SK-N-SH (cell line): ENCODE data around the gene SLC24A1. TPM values are rescaled to one million over a fixed set of nuclear protein-coding genes. Genes with fewer than 3 reads are reported as not detected.

Source experiments
- CTCF ChIA-PET: fragments of 300-600, 350-600 bp; formaldehyde crosslinking; extraction: SDS; loops from one replicate; lab custom pipeline; 2021; lab: Yijun Ruan, JAX
- POLR2A ChIA-PET: fragments of 350-600 bp; sonication (Branson Sonifier 250); formaldehyde crosslinking; extraction: SDS; loops from one replicate; lab custom pipeline; 2020; ENCODE audit warnings: antibody characterized with exemption, inconsistent platforms; lab: Yijun Ruan, JAX
- DNase-seq: peaks from one replicate; pipeline ENCODE4 v3.0.0; 2012
- H2AFZ ChIP-seq: fragments of 200-600 bp; sonication (generic); 2 replicates; pipeline ENCODE4 v1.8.1; 2016; ENCODE audit warnings: antibody characterized with exemption, mild to moderate bottlenecking, low read depth
- H3F3A ChIP-seq: fragments of 200-600 bp; sonication (generic); replicated peaks from 2 replicates; pipeline ENCODE3; 2016; ENCODE audit warnings: antibody characterized with exemption, mild to moderate bottlenecking; ENCODE audit not compliant: insufficient read depth
- H3K27ac ChIP-seq, 2 experiments: fragments of 200-500 bp in 1 of 2; fragments of 200-600 bp in 1 of 2; sonication (Bioruptor generic) in 1 of 2; sonication (generic), shearing (Covaris generic) in 1 of 2; 2 replicates each; pipeline versions ENCODE4 v1.5.1 to v1.6.1; 2014 to 2016; ENCODE audit warnings: low read depth in 2 of 2, inconsistent platforms in 1 of 2, low read length in 1 of 2, mild to moderate bottlenecking in 1 of 2, mixed read lengths in 1 of 2
- H3K27me3 ChIP-seq: fragments of 200-600 bp; sonication (generic), shearing (Covaris generic); 2 replicates; pipeline ENCODE4 v1.6.1; 2016; ENCODE audit warnings: mixed run types; ENCODE audit not compliant: insufficient read depth
- H3K36me3 ChIP-seq, 2 experiments: fragments of 200-500 bp in 1 of 2; fragments of 200-600 bp in 1 of 2; sonication (Bioruptor generic) in 1 of 2; sonication (generic) in 1 of 2; replicated peaks in 1 of 2; 2 replicates each; pipeline versions ENCODE3 to v1.5.1; 2014 to 2016; ENCODE audit warnings: low read length in 1 of 2, mild to moderate bottlenecking in 1 of 2; ENCODE audit not compliant: insufficient read depth in 2 of 2, control insufficient read depth in 1 of 2
- H3K4me1 ChIP-seq, 2 experiments: fragments of 200-500 bp in 1 of 2; fragments of 200-600 bp in 1 of 2; sonication (Bioruptor generic) in 1 of 2; sonication (generic), shearing (Covaris generic) in 1 of 2; 2 replicates each; pipeline versions ENCODE4 v1.5.1 to v1.6.1; 2014 to 2016; ENCODE audit warnings: low read depth in 1 of 2, low read length in 1 of 2, mixed run types in 1 of 2; ENCODE audit not compliant: insufficient read depth in 2 of 2, control insufficient read depth in 1 of 2
- H3K4me2 ChIP-seq: fragments of 200-600 bp; sonication (generic), shearing (Covaris generic); 2 replicates; pipeline ENCODE4 v1.6.1; 2017; ENCODE audit warnings: mixed run types
- H3K4me3 ChIP-seq, 2 experiments: fragments of 200-500 bp in 1 of 2; fragments of 200-600 bp in 1 of 2; sonication (Bioruptor generic) in 1 of 2; sonication (generic), shearing (Covaris generic) in 1 of 2; 2 replicates each; pipeline versions ENCODE4 v1.5.1 to v1.8.1; 2014 to 2016; ENCODE audit warnings: low read depth in 2 of 2, inconsistent platforms in 1 of 2, low read length in 1 of 2, mild to moderate bottlenecking in 1 of 2, mixed read lengths in 1 of 2, moderate library complexity in 1 of 2
- H3K79me2 ChIP-seq: fragments of 200-600 bp; sonication (generic); 2 replicates; pipeline ENCODE4 v1.8.1; 2017; ENCODE audit warnings: mild to moderate bottlenecking; ENCODE audit not compliant: insufficient read depth
- H3K9ac ChIP-seq: fragments of 200-600 bp; sonication (generic); 2 replicates; pipeline ENCODE4 v1.6.1; 2017; ENCODE audit warnings: mixed run types
- H3K9me2 ChIP-seq: fragments of 200-600 bp; sonication (generic); 2 replicates; pipeline ENCODE4 v1.6.1; 2017; ENCODE audit warnings: mixed run types
- H3K9me3 ChIP-seq: fragments of 200-600 bp; sonication (generic); 2 replicates; pipeline ENCODE4 v1.6.1; 2017; ENCODE audit warnings: mixed run types, mild to moderate bottlenecking, moderate library complexity
- H4K20me1 ChIP-seq: fragments of 200-600 bp; sonication (generic); 2 replicates; pipeline ENCODE4 v1.6.1; 2017; ENCODE audit warnings: mild to moderate bottlenecking, mixed run types; ENCODE audit not compliant: insufficient read depth
- CHD2 ChIP-seq: fragments of 150-350 bp; IDR thresholded peaks from 2 replicates; pipeline ENCODE4 v1.6.1; 2018; ENCODE audit warnings: low read length; ENCODE audit not compliant: partially characterized antibody
- EZH2phosphoT487 ChIP-seq: fragments of 200-600 bp; sonication (generic); IDR thresholded peaks from 2 replicates; pipeline ENCODE4 v1.6.1; 2017; ENCODE audit warnings: low read depth, mixed run types, mild to moderate bottlenecking, antibody characterized with exemption, moderate library complexity, borderline replicate concordance
- FOSL2 ChIP-seq: IDR thresholded peaks from 2 replicates; pipeline ENCODE4 v1.4.0; 2012; ENCODE audit warnings: low read depth, mild to moderate bottlenecking, moderate library complexity, borderline replicate concordance
- FOXM1 ChIP-seq: IDR thresholded peaks from 2 replicates; pipeline ENCODE4 v1.4.0; 2012; ENCODE audit warnings: low read depth, mild to moderate bottlenecking
- GABPA ChIP-seq: IDR thresholded peaks from 2 replicates; pipeline ENCODE4 v1.4.0; 2012; ENCODE audit warnings: low read depth, mild to moderate bottlenecking
- JUND ChIP-seq: IDR thresholded peaks from 2 replicates; pipeline ENCODE4 v1.4.0; 2012
- NFIC ChIP-seq: IDR thresholded peaks from 2 replicates; pipeline ENCODE4 v1.4.0; 2012; ENCODE audit warnings: borderline replicate concordance
- NRF1 ChIP-seq: IDR thresholded peaks from 2 replicates; pipeline ENCODE4 v1.6.1; 2012; ENCODE audit warnings: low read depth, mild to moderate bottlenecking, low read length
- POLR2AphosphoS5 ChIP-seq: IDR thresholded peaks from 2 replicates; pipeline ENCODE4 v1.6.1; 2012; ENCODE audit warnings: low read depth, low read length
- RCOR1 ChIP-seq: fragments of 150-350 bp; IDR thresholded peaks from 2 replicates; pipeline ENCODE4 v1.6.1; 2017; ENCODE audit warnings: antibody characterized with exemption, low read length
- RXRA ChIP-seq: IDR thresholded peaks from 2 replicates; pipeline ENCODE4 v1.4.0; 2012; ENCODE audit warnings: low read depth, mild to moderate bottlenecking, borderline replicate concordance
- SIN3A ChIP-seq: IDR thresholded peaks from 2 replicates; pipeline ENCODE4 v1.6.1; 2012; ENCODE audit warnings: low read depth, mild to moderate bottlenecking, low read length, moderate library complexity, borderline replicate concordance
- TAF1 ChIP-seq: IDR thresholded peaks from 2 replicates; pipeline ENCODE4 v1.6.1; 2012; ENCODE audit warnings: low read depth, mild to moderate bottlenecking, low read length, moderate library complexity, borderline replicate concordance
- TCF12 ChIP-seq: IDR thresholded peaks from 2 replicates; pipeline ENCODE4 v1.4.0; 2012
- WGBS: methylation state at CpG from one replicate; pipeline ENCODE4 v1.1.6; 2017; ENCODE audit warnings: low lambda C conversion rate; 5-methylcytosine and 5-hydroxymethylcytosine counted together
- polyA plus RNA-seq, 3 experiments: library from polyadenylated mRNA; depleted of rRNA; stranded (reverse); fragments of >200 nt; gene quantifications; 2 replicates each; pipeline ENCODE4 v1.2.3, GENCODE V29; 2012
- TF ChIP-seq, protein P1 (sequence below): fragments of 200-600 bp; sonication (generic); IDR thresholded peaks from 2 replicates; pipeline ENCODE4 v1.6.1; 2017; ENCODE audit warnings: antibody characterized with exemption, mild to moderate bottlenecking, moderate library complexity
- TF ChIP-seq, protein P2 (sequence below): IDR thresholded peaks from 2 replicates; pipeline ENCODE4; 2012
- TF ChIP-seq, protein P3 (sequence below): IDR thresholded peaks from 2 replicates; pipeline ENCODE4 v1.6.1; 2012; ENCODE audit warnings: mild to moderate bottlenecking, low read depth, low read length, moderate library complexity

Gene SLC24A1
- polyA plus RNA-seq, 1 of the 3 experiments (the other 2 are of a cell fraction) = 7.7 TPM

GRCh38 chr15:65651831-65652749 lies 30.4 kb downstream of the SLC24A1 start:
- ChIA-PET POLR2A (interaction anchor here (1.1 kb wide), 1 partner anchor 72 kb away, joined by 3 read pairs; no protein-coding TSS in a partner anchor), CTCF (interaction anchor here (0.9 to 2.3 kb wide), 4 partner anchors 13 to 177 kb away, joined by 3 to 9 read pairs (median 6); no protein-coding TSS in a partner anchor)
- Histone ChIP-seq H3F3A (peaks cover 11% of the 10 kb centered on the region), H3K4me1 (peaks cover 11 to 21% of the 10 kb centered on the region in 2 experiments), H4K20me1 (no peaks in the 10 kb centered on the region), H3K4me3 (no peak overlapping the region), H3K36me3 (peaks cover 3 to 7% of the 10 kb centered on the region in 2 experiments), H3K27ac (no peak overlapping the region), H3K9ac (no peak overlapping the region), H3K9me2 (no peaks in the 10 kb centered on the region), H3K27me3 (no peaks in the 10 kb centered on the region), H3K4me2 (no peak overlapping the region), H2AFZ (no peak overlapping the region), H3K79me2 (no peaks in the 10 kb centered on the region), H3K9me3 (no peaks in the 10 kb centered on the region)
- 92% methylated on average over 9 of the region's 11 CpGs for WGBS
- no peak for TF ChIP-seq POLR2AphosphoS5
- no peak for TF ChIP-seq CHD2
- no peak for TF ChIP-seq RXRA
- no peak for TF ChIP-seq TCF12
- TF ChIP-seq GABPA = no peak
- no peak for TF ChIP-seq EZH2phosphoT487
- TF ChIP-seq NRF1 = no peak
- TF ChIP-seq, protein P1, sequence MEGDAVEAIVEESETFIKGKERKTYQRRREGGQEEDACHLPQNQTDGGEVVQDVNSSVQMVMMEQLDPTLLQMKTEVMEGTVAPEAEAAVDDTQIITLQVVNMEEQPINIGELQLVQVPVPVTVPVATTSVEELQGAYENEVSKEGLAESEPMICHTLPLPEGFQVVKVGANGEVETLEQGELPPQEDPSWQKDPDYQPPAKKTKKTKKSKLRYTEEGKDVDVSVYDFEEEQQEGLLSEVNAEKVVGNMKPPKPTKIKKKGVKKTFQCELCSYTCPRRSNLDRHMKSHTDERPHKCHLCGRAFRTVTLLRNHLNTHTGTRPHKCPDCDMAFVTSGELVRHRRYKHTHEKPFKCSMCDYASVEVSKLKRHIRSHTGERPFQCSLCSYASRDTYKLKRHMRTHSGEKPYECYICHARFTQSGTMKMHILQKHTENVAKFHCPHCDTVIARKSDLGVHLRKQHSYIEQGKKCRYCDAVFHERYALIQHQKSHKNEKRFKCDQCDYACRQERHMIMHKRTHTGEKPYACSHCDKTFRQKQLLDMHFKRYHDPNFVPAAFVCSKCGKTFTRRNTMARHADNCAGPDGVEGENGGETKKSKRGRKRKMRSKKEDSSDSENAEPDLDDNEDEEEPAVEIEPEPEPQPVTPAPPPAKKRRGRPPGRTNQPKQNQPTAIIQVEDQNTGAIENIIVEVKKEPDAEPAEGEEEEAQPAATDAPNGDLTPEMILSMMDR = no peak
- TF ChIP-seq, protein P2, sequence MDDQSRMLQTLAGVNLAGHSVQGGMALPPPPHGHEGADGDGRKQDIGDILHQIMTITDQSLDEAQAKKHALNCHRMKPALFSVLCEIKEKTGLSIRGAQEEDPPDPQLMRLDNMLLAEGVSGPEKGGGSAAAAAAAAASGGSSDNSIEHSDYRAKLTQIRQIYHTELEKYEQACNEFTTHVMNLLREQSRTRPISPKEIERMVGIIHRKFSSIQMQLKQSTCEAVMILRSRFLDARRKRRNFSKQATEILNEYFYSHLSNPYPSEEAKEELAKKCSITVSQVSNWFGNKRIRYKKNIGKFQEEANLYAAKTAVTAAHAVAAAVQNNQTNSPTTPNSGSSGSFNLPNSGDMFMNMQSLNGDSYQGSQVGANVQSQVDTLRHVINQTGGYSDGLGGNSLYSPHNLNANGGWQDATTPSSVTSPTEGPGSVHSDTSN = no peak
- TF ChIP-seq FOXM1 = no peak
- TF ChIP-seq TAF1 = no peak
- no peak for DNase-seq

- H3K79me2 ChIP-seq = no peaks in the 10 kb centered on the region
- H3K9me3 ChIP-seq = no peaks in the 10 kb centered on the region
- ChIA-PET CTCF (interaction anchor here (0.6 to 2.3 kb wide), 6 partner anchors 9 to 185 kb away, joined by 3 to 9 read pairs (median 4); no protein-coding TSS in a partner anchor), POLR2A (no interaction called here)
- no peak for DNase-seq
- peaks cover 11 to 21% of the 10 kb centered on the region in 2 experiments for H3K4me1 ChIP-seq
- H3F3A ChIP-seq = peaks cover 11% of the 10 kb centered on the region
- no peak overlapping the region for H3K4me3 ChIP-seq
- H3K27me3 ChIP-seq = no peaks in the 10 kb centered on the region
- H3K9ac ChIP-seq = no peak overlapping the region
- peaks cover 5 to 7% of the 10 kb centered on the region in 2 experiments for H3K36me3 ChIP-seq
- H4K20me1 ChIP-seq = no peaks in the 10 kb centered on the region
- TF ChIP-seq JUND (peak; percentile 44; the same call in 1 of the 2 replicates), SIN3A (no peak), CHD2 (no peak), RCOR1 (no peak), NFIC (no peak), FOSL2 (peak; percentile 48; the same call in 1 of the 2 replicates)
- TF ChIP-seq, protein P3, sequence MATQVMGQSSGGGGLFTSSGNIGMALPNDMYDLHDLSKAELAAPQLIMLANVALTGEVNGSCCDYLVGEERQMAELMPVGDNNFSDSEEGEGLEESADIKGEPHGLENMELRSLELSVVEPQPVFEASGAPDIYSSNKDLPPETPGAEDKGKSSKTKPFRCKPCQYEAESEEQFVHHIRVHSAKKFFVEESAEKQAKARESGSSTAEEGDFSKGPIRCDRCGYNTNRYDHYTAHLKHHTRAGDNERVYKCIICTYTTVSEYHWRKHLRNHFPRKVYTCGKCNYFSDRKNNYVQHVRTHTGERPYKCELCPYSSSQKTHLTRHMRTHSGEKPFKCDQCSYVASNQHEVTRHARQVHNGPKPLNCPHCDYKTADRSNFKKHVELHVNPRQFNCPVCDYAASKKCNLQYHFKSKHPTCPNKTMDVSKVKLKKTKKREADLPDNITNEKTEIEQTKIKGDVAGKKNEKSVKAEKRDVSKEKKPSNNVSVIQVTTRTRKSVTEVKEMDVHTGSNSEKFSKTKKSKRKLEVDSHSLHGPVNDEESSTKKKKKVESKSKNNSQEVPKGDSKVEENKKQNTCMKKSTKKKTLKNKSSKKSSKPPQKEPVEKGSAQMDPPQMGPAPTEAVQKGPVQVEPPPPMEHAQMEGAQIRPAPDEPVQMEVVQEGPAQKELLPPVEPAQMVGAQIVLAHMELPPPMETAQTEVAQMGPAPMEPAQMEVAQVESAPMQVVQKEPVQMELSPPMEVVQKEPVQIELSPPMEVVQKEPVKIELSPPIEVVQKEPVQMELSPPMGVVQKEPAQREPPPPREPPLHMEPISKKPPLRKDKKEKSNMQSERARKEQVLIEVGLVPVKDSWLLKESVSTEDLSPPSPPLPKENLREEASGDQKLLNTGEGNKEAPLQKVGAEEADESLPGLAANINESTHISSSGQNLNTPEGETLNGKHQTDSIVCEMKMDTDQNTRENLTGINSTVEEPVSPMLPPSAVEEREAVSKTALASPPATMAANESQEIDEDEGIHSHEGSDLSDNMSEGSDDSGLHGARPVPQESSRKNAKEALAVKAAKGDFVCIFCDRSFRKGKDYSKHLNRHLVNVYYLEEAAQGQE = no peak
- no peak overlapping the region for H2AFZ ChIP-seq
- H3K27ac ChIP-seq = peak overlapping the region in 1 of 2 experiments; percentile 28; a peak in 2 of 4 replicates
- no peaks in the 10 kb centered on the region for H3K9me2 ChIP-seq
- no peak overlapping the region for H3K4me2 ChIP-seq
Measured at GRCh38 chr15:65653341-65653740, 31.6 kb downstream of the SLC24A1 start.
